GM12891 (cell line): Measurements from ENCODE around the gene SETBP1.

Source experiments
- PAX5 ChIP-seq: IDR thresholded peaks from 2 replicates; pipeline ENCODE4 v1.6.1; 2011; ENCODE audit warnings: low read length, moderate library complexity, mild to moderate bottlenecking; ENCODE audit not compliant: insufficient read depth, severe bottlenecking
- POLR2A ChIP-seq: IDR thresholded peaks from 2 replicates; pipeline ENCODE4 v1.6.1; 2011; ENCODE audit warnings: low read depth, low read length, control low read depth
- POLR2AphosphoS5 ChIP-seq: IDR thresholded peaks from 2 replicates; pipeline ENCODE4 v1.6.1; 2011; ENCODE audit warnings: low read depth, low read length, control low read depth
- POU2F2 ChIP-seq: IDR thresholded peaks from 2 replicates; pipeline ENCODE4 v1.6.1; 2011; ENCODE audit warnings: low read depth, mild to moderate bottlenecking, control low read depth, low read length, moderate library complexity
- SPI1 ChIP-seq: IDR thresholded peaks from 2 replicates; pipeline ENCODE4 v1.6.1; 2011; ENCODE audit warnings: low read depth, low read length, control low read depth
- TAF1 ChIP-seq: IDR thresholded peaks from 2 replicates; pipeline ENCODE4 v1.6.1; 2011; ENCODE audit warnings: low read depth, low read length, control low read depth

DNA sequence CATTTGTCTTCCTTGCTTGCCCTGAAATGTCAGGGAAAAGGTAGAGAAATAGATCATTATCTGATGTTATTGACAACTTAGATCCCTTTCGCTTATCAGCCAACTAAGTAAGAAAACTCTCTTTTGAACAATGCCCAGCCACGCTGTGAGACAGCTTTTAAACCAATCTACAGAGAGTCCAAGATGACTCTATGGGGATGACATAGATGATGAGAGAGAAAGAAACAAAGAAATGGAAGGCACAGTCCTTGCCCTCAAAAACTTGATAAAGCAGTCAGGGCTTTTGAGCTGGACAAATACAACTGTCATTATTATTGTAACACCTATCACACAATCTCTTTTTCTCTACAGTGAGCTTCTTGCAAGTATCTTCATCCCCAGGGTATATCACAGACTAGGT is 222.6 kb downstream of the SETBP1 start:
- no peak for TF ChIP-seq TAF1
- no peak for TF ChIP-seq SPI1
- no peak for TF ChIP-seq POLR2A
- no peak for TF ChIP-seq POLR2AphosphoS5
- no peak for TF ChIP-seq POU2F2
- no peak for TF ChIP-seq PAX5
